ENCODE results near the gene WDR48. TPM values are rescaled to one million over a fixed set of nuclear protein-coding genes. Genes with fewer than 3 reads are reported as not detected.

Gene WDR48
- total RNA-seq, 2 experiments from 2014 or later: 81.2 to 88.6 TPM

GRCh38 chr3:39050029-39050428 lies 1.8 kb upstream of the WDR48 start:
- Histone ChIP-seq H3K27ac (ENCODE audit: low read depth in 1 of 2, low read length in 2 of 2) (peak overlapping the region in 1 of 2 donors; percentile 90), H3K9me3 (ENCODE audit: control insufficient read depth in 1 of 2, insufficient read depth in 1 of 2, low read length in 2 of 2) (no peaks in the 10 kb centered on the region), H3K4me1 (ENCODE audit: insufficient read depth, low read length) (peaks cover 24% of the 10 kb centered on the region), H3K36me3 (ENCODE audit: insufficient read depth, low read length) (no peaks in the 10 kb centered on the region), H3K4me3 (ENCODE audit: low read length) (no peak overlapping the region), H3K27me3 (ENCODE audit: control insufficient read depth in 1 of 2, insufficient read depth in 2 of 2, low read length in 2 of 2) (no peaks in the 10 kb centered on the region)
- CTCF ChIA-PET: no interaction called here
- peak overlapping the region; percentile 9 for H3K4me3 Mint-ChIP-seq
- no peak for TF ChIP-seq CTCF (IDR thresholded peaks at IDR 0.05)
- H3K36me3 Mint-ChIP-seq (ENCODE audit: low read depth): peaks cover 14% of the 10 kb centered on the region
- H3K4me1 Mint-ChIP-seq (ENCODE audit: low read depth): peaks cover 59% of the 10 kb centered on the region
- H3K9me3 Mint-ChIP-seq: no peaks in the 10 kb centered on the region
- DNase-seq: peak in 3 of 14 experiments; percentile 6 to 26 (median 14)
- intact Hi-C loops (cut with DNase I, micrococcal nuclease): loop anchor here (5.0 to 10.0 kb wide), 3 partner anchors 95 to 1407 kb away; partner anchors contain the start of genes RPL14 (in 1 of the 2) and SLC25A38 (in 1 of the 2)
- H3K27me3 Mint-ChIP-seq: no peaks in the 10 kb centered on the region
- H3K27ac Mint-ChIP-seq: peak overlapping the region; percentile 99
- ATAC-seq (ENCODE audit: poor library complexity): no peak
- POLR2A ChIA-PET: interaction anchor here (1.2 kb wide), 1 partner anchor 356 kb away, joined by 3 read pairs; no protein-coding TSS in a partner anchor

- no peaks in the 10 kb centered on the region for H3K9me3 ChIP-seq (ENCODE audit: control insufficient read depth in 1 of 2, insufficient read depth in 1 of 2, low read length in 2 of 2)
- peak in 1 of 14 experiments; percentile 21 for DNase-seq
- CTCF ChIA-PET: interaction anchor here (1.4 kb wide), 1 partner anchor 236 kb away, joined by 3 read pairs; no protein-coding TSS in a partner anchor
- Mint-ChIP-seq H3K4me1 (ENCODE audit: low read depth) (peaks cover 75% of the 10 kb centered on the region), H3K36me3 (ENCODE audit: low read depth) (peaks cover 22% of the 10 kb centered on the region), H3K27ac (peak overlapping the region; percentile 99), H3K27me3 (no peaks in the 10 kb centered on the region), H3K9me3 (no peaks in the 10 kb centered on the region), H3K4me3 (peak overlapping the region; percentile 95)
- POLR2A ChIA-PET: interaction anchor here (0.6 to 1.2 kb wide), 2 partner anchors 53 to 95 kb away, joined by 3 read pairs; no protein-coding TSS in a partner anchor
- peaks cover 25% of the 10 kb centered on the region for H3K4me1 ChIP-seq (ENCODE audit: insufficient read depth, low read length)
- H3K27me3 ChIP-seq (ENCODE audit: control insufficient read depth in 1 of 2, insufficient read depth in 2 of 2, low read length in 2 of 2): no peaks in the 10 kb centered on the region
- intact Hi-C loops (cut with DNase I, micrococcal nuclease): loop anchor here (2.0 to 10.0 kb wide), 4 partner anchors 52 to 1405 kb away; partner anchors contain the start of genes RPL14 (in 1 of the 2) and SLC25A38 (in 1 of the 2)
- no peak for ATAC-seq (ENCODE audit: poor library complexity)
- H3K4me3 ChIP-seq (ENCODE audit: low read length): peak overlapping the region; percentile 84
- peak overlapping the region; percentile 90 to 95 for H3K27ac ChIP-seq (ENCODE audit: low read depth in 1 of 2, low read length in 2 of 2)
- no peaks in the 10 kb centered on the region for H3K36me3 ChIP-seq (ENCODE audit: insufficient read depth, low read length)
- TF ChIP-seq CTCF (IDR thresholded peaks at IDR 0.05): no peak
Observed at GRCh38 chr3:39052583-39052982, 767 bp downstream of the WDR48 start.

GRCh38 chr3:39053696-39054095 lies 1.9 kb downstream of the WDR48 start:
- Histone ChIP-seq H3K27ac (ENCODE audit: low read depth in 1 of 2, low read length in 2 of 2) (no peak overlapping the region), H3K4me3 (ENCODE audit: low read length) (no peak overlapping the region), H3K4me1 (ENCODE audit: insufficient read depth, low read length) (peaks cover 25% of the 10 kb centered on the region), H3K36me3 (ENCODE audit: insufficient read depth, low read length) (peaks cover 6% of the 10 kb centered on the region), H3K27me3 (ENCODE audit: control insufficient read depth in 1 of 2, insufficient read depth in 2 of 2, low read length in 2 of 2) (no peaks in the 10 kb centered on the region), H3K9me3 (ENCODE audit: control insufficient read depth in 1 of 2, insufficient read depth in 1 of 2, low read length in 2 of 2) (no peaks in the 10 kb centered on the region)
- ChIA-PET POLR2A (no interaction called here), CTCF (no interaction called here)
- peaks cover 27% of the 10 kb centered on the region for H3K36me3 Mint-ChIP-seq (ENCODE audit: low read depth)
- intact Hi-C loops (cut with DNase I, micrococcal nuclease): loop anchor here (2.0 to 10.0 kb wide), 4 partner anchors 51 to 1404 kb away; partner anchors contain the start of genes RPL14 (in 1 of the 2) and SLC25A38 (in 1 of the 2)
- H3K27ac Mint-ChIP-seq: peak overlapping the region; percentile 99
- no peak for TF ChIP-seq CTCF (IDR thresholded peaks at IDR 0.05)
- H3K9me3 Mint-ChIP-seq: no peaks in the 10 kb centered on the region
- DNase-seq (no peak), ATAC-seq (ENCODE audit: poor library complexity) (no peak)
- no peaks in the 10 kb centered on the region for H3K27me3 Mint-ChIP-seq
- H3K4me1 Mint-ChIP-seq (ENCODE audit: low read depth): peaks cover 82% of the 10 kb centered on the region
- H3K4me3 Mint-ChIP-seq: peak overlapping the region; percentile 75

All from CD4-positive, alpha-beta T cell (primary cell).